Transverse colon (tissue), 4 donors: ENCODE measurements around the gene PIEZO1. TPM values are rescaled to one million over a fixed set of nuclear protein-coding genes. Genes with fewer than 3 reads are reported as not detected.

ENCODE experiments used
- DNase-seq: peaks from one replicate; pipeline ENCODE4 v3.0.0-alpha.2; 2019
- H3K27ac ChIP-seq, 4 donors: fragments of 200-600 bp; sonication (generic); 2 replicates each; pipeline ENCODE4 v1.5.1; 2016 to 2018; ENCODE audit warnings: inconsistent platforms in 4 of 4
- H3K27me3 ChIP-seq: fragments of 200-600 bp; sonication (generic); 2 replicates; pipeline ENCODE4 v1.5.1; 2017; ENCODE audit warnings: inconsistent platforms
- H3K36me3 ChIP-seq, 4 donors: fragments of 200-600 bp; sonication (generic); 2 replicates each; pipeline ENCODE4 v1.5.1; 2017 to 2019; ENCODE audit warnings: inconsistent platforms in 4 of 4
- H3K4me1 ChIP-seq, 4 donors: fragments of 200-600 bp; sonication (generic); 2 replicates each; pipeline ENCODE4 v1.5.1; 2017 to 2020; ENCODE audit warnings: inconsistent platforms in 4 of 4
- H3K4me3 ChIP-seq, 4 donors: fragments of 200-600 bp; sonication (generic); 1 replicate in 1 of 4; 2 replicates in 3 of 4; pipeline versions ENCODE4 v1.5.1 to v1.6.1; 2017 to 2019; ENCODE audit warnings: inconsistent platforms in 4 of 4
- H3K9me3 ChIP-seq, 2 donors: fragments of 200-600 bp; sonication (generic); 2 replicates each; pipeline ENCODE4 v1.5.1; 2017 to 2019; ENCODE audit warnings: inconsistent platforms in 2 of 2
- CTCF ChIP-seq, 5 experiments: fragments of 200-600 bp in 3 of 5; fragments of 450-650 bp in 2 of 5; sonication (generic) in 3 of 5; IDR thresholded peaks; 1 replicate in 2 of 5; 2 replicates in 3 of 5; pipeline ENCODE4 v1.5.1; 2016 to 2017; ENCODE audit warnings: antibody characterized with exemption in 5 of 5, inconsistent platforms in 3 of 5, mild to moderate bottlenecking in 2 of 5, moderate library complexity in 1 of 5
- EP300 ChIP-seq: sonication (generic); formaldehyde crosslinking; IDR thresholded peaks from one replicate; pipeline ENCODE4 v1.6.1; 2017; ENCODE audit warnings: antibody characterized with exemption, low read depth
- POLR2A ChIP-seq: fragments of 450-650 bp; IDR thresholded peaks from one replicate; pipeline ENCODE4 v1.6.1; 2016; ENCODE audit warnings: antibody characterized with exemption, mild to moderate bottlenecking, moderate library complexity
- POLR2AphosphoS5 ChIP-seq, 3 donors: sonication (generic); formaldehyde crosslinking; IDR thresholded peaks; one replicate each; pipeline ENCODE4 v1.6.1; 2016; ENCODE audit warnings: antibody characterized with exemption in 3 of 3
- WGBS, 2 donors: methylation state at CpG; one replicate each; pipeline ENCODE4 v1.1.5; 2018; ENCODE audit warnings: low coverage in 1 of 2; 5-methylcytosine and 5-hydroxymethylcytosine counted together
- in situ Hi-C, 4 donors: fragments of 200-750 bp; cut with MboI; loops; one replicate each; pipeline versions ENCODE4 v1.15.0 to v1.15.1; 2017; ENCODE audit warnings: low sequenced_read_pairs in 3 of 4, low pct_ligation_motif_present in 1 of 4, low pct_unique_long_range_greater_than_20kb in 1 of 4
- intact Hi-C: fragments of 100-400 bp; cut with DNase I; formaldehyde crosslinking; loops from one replicate; pipeline ENCODE4 v1.15.1; 2023; ENCODE audit warnings: low total_unique reads
- total RNA-seq, 4 donors: library from RNA; depleted of rRNA; stranded (reverse); fragments of >200 nt; gene quantifications; one replicate each; pipeline ENCODE4 v1.1.0, GENCODE V29; 2016

PIEZO1 gene
- total RNA-seq, 4 donors from 2014 or later = 133 to 546 (median 179) TPM

GRCh38 chr16:88691924-88692560, 93.0 kb downstream of the PIEZO1 start:
- Histone ChIP-seq H3K4me1 (peaks cover 0 to 22% (median 9%) of the 10 kb centered on the region in 4 donors), H3K27me3 (peaks cover 36% of the 10 kb centered on the region), H3K27ac (peak overlapping the region in 2 of 4 donors; percentile 20 to 48), H3K36me3 (peaks cover 0 to 1% (median 0%) of the 10 kb centered on the region in 4 donors), H3K9me3 (no peaks in the 10 kb centered on the region), H3K4me3 (no peak overlapping the region)
- WGBS, 2 donors = 40% methylated on average over 1 to 25 of the region's 26 CpGs
- TF ChIP-seq POLR2AphosphoS5 (IDR thresholded peaks at IDR 0.05) = no peak
- TF ChIP-seq POLR2A = no peak
- TF ChIP-seq EP300 = no peak
- in situ Hi-C loops = no loop called here
- intact Hi-C loops = no loop called here
- DNase-seq = peak; percentile 63

- Histone ChIP-seq H3K4me1 (peaks cover 0 to 29% (median 15%) of the 10 kb centered on the region in 4 donors), H3K36me3 (no peaks in the 10 kb centered on the region), H3K4me3 (no peak overlapping the region), H3K27ac (peak overlapping the region in 1 of 4 donors; percentile 48), H3K27me3 (peaks cover 41% of the 10 kb centered on the region), H3K9me3 (no peaks in the 10 kb centered on the region)
- WGBS, 2 donors = 80 to 91% methylated on average over 3 to 16 of the region's 33 CpGs
- no peak for DNase-seq
- TF ChIP-seq POLR2A (no peak), EP300 (no peak), CTCF (IDR thresholded peaks at IDR 0.05) (no peak), POLR2AphosphoS5 (IDR thresholded peaks at IDR 0.05) (no peak)
- intact Hi-C loops = no loop called here
- in situ Hi-C loops = no loop called here
Observed at GRCh38 chr16:88691129-88691813, 93.7 kb downstream of the PIEZO1 start.

- no peaks in the 10 kb centered on the region for H3K9me3 ChIP-seq
- DNase-seq = no peak
- peaks cover 49% of the 10 kb centered on the region for H3K27me3 ChIP-seq
- intact Hi-C loops (no loop called here), in situ Hi-C loops (no loop called here)
- H3K27ac ChIP-seq = no peak overlapping the region
- no peak overlapping the region for H3K4me3 ChIP-seq
- TF ChIP-seq POLR2AphosphoS5 (IDR thresholded peaks at IDR 0.05) (no peak), EP300 (no peak), CTCF (IDR thresholded peaks at IDR 0.05) (no peak), POLR2A (no peak)
- H3K36me3 ChIP-seq = no peaks in the 10 kb centered on the region
- H3K4me1 ChIP-seq = peaks cover 0 to 36% (median 18%) of the 10 kb centered on the region in 4 donors
- 79% methylated on average over 21 of the region's 21 CpGs; no CpG with 5 or more reads in 1 of the 2 donors for WGBS, 2 donors
Observed at GRCh38 chr16:88690341-88691128, 94.5 kb downstream of the PIEZO1 start.

- H3K9me3 ChIP-seq = no peaks in the 10 kb centered on the region
- H3K4me3 ChIP-seq = no peak overlapping the region
- peaks cover 70% of the 10 kb centered on the region for H3K27me3 ChIP-seq
- in situ Hi-C loops (no loop called here), intact Hi-C loops (no loop called here)
- 37% methylated on average over 27 of the region's 28 CpGs; no CpG with 5 or more reads in 1 of the 2 donors for WGBS, 2 donors
- no peak overlapping the region for H3K27ac ChIP-seq
- H3K36me3 ChIP-seq = no peaks in the 10 kb centered on the region
- peaks cover 0 to 37% (median 21%) of the 10 kb centered on the region in 4 donors for H3K4me1 ChIP-seq
- TF ChIP-seq POLR2A (no peak), POLR2AphosphoS5 (IDR thresholded peaks at IDR 0.05) (no peak), CTCF (IDR thresholded peaks at IDR 0.05) (no peak), EP300 (no peak)
- DNase-seq = peak; percentile 40
Observed at GRCh38 chr16:88688013-88688778, 96.8 kb downstream of the PIEZO1 start.
